MM.1S (cell line): ENCODE measurements around the gene HACE1.

Source experiments
- DNase-seq: peaks from one replicate; pipeline ENCODE4 v3.0.0-alpha.2; 2015
- H2AFZ ChIP-seq: fragments of 300-600 bp; sonication (generic); 2 replicates; pipeline ENCODE4 v1.6.0; 2016; ENCODE audit warnings: antibody characterized with exemption, low read length
- H3F3A ChIP-seq: fragments of 300-600 bp; sonication (generic); 2 replicates; pipeline ENCODE4 v1.6.1; 2016; ENCODE audit warnings: mild to moderate bottlenecking, antibody characterized with exemption, low read length, moderate library complexity, mixed read lengths; ENCODE audit not compliant: insufficient read depth
- H3K27ac ChIP-seq: fragments of 300-600 bp; sonication (generic); 2 replicates; pipeline ENCODE4 v1.5.1; 2016; ENCODE audit warnings: mild to moderate bottlenecking, low read length
- H3K27me3 ChIP-seq: fragments of 300-600 bp; sonication (generic); replicated peaks from 2 replicates; pipeline ENCODE4 v1.6.0; 2016; ENCODE audit warnings: low read length; ENCODE audit not compliant: insufficient read depth
- H3K36me3 ChIP-seq: fragments of 300-600 bp; sonication (generic); replicated peaks from 2 replicates; pipeline ENCODE4 v1.6.1; 2016; ENCODE audit warnings: mild to moderate bottlenecking, low read length, mixed read lengths; ENCODE audit not compliant: insufficient read depth
- H3K4me1 ChIP-seq: fragments of 300-600 bp; sonication (generic); 2 replicates; pipeline ENCODE4 v1.6.1; 2016; ENCODE audit warnings: low read length, mixed read lengths
- H3K4me2 ChIP-seq: fragments of 300-600 bp; sonication (generic); 2 replicates; pipeline ENCODE4 v1.6.0; 2016; ENCODE audit warnings: low read depth, low read length
- H3K4me3 ChIP-seq: fragments of 300-600 bp; sonication (generic); 2 replicates; pipeline ENCODE4 v1.5.1; 2016; ENCODE audit warnings: low read length, mixed read lengths
- H3K79me2 ChIP-seq: fragments of 300-600 bp; sonication (generic); 2 replicates; pipeline ENCODE4 v1.6.1; 2016; ENCODE audit warnings: mixed run types, low read length, mixed read lengths
- H3K9ac ChIP-seq: fragments of 300-600 bp; sonication (generic); 2 replicates; pipeline ENCODE4 v1.6.1; 2016; ENCODE audit warnings: low read length, mixed read lengths
- H3K9me2 ChIP-seq: fragments of 300-600 bp; sonication (generic); replicated peaks from 2 replicates; pipeline ENCODE4 v1.6.1; 2016; ENCODE audit warnings: mild to moderate bottlenecking, low read length, mixed read lengths; ENCODE audit not compliant: insufficient read depth
- H3K9me3 ChIP-seq: fragments of 300-600 bp; sonication (generic); replicated peaks from 2 replicates; pipeline ENCODE4 v1.6.1; 2016; ENCODE audit warnings: mild to moderate bottlenecking, low read length, mixed read lengths; ENCODE audit not compliant: insufficient read depth
- H4K20me1 ChIP-seq: fragments of 300-600 bp; sonication (generic); 2 replicates; pipeline ENCODE4 v1.6.1; 2016; ENCODE audit warnings: mild to moderate bottlenecking, low read length, moderate library complexity, mixed read lengths; ENCODE audit not compliant: insufficient read depth
- CTCF ChIP-seq: fragments of 300-600 bp; sonication (generic); IDR thresholded peaks from 2 replicates; pipeline ENCODE4 v1.5.1; 2016; ENCODE audit warnings: antibody characterized with exemption, low read length, mixed read lengths
- EZH2 ChIP-seq: fragments of 300-600 bp; sonication (generic); optimal IDR thresholded peaks from 2 replicates; pipeline ENCODE3; 2017; ENCODE audit warnings: low read depth, mild to moderate bottlenecking, antibody characterized with exemption, low read length, mixed read lengths
- EZH2phosphoT487 ChIP-seq: fragments of 300-600 bp; sonication (generic); IDR thresholded peaks from 2 replicates; pipeline ENCODE4 v1.6.1; 2018; ENCODE audit warnings: antibody characterized with exemption, low read length

HACE1 gene

DNA sequence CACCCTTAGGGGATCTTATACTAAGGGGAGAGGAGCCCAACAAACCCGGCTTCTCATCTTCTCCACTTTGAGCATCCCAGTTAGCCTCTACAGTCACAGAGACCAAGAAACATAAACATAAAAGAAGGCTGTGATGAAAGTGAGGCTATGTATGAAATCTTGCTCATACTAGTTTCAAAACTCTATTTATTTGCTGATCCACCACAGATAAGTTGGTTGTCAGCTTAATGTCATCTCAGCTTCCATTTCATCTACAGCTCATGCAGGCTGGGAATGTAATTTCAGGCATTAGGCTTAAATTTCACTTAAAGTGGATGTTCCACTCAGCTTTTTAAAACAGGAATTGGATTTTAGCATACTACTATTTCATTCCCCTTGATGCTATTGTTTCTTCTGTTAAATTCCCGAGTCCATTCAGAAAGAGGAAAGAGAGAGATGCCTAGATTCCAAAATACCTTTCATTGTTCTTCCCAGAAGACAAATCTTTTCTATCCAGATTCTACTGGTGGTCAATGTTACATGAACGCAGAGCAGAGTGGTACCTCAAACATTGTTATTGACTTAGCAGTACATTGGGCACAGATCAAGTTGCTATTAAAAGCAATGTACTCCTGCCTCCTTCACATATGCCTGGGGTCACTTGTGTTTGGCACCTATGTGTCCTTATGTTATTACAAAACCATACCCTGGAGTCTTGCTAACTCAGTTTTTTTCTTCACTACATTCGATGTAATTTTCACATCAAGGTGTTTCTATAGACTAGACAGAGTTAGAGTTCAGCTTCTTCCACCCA, 149.0 kb downstream of the HACE1 start:
- Histone ChIP-seq H3K9ac (no peak overlapping the region), H2AFZ (no peak overlapping the region), H3K4me2 (no peak overlapping the region), H3K79me2 (no peaks in the 10 kb centered on the region), H3K9me2 (no peaks in the 10 kb centered on the region), H4K20me1 (no peaks in the 10 kb centered on the region), H3K9me3 (no peaks in the 10 kb centered on the region), H3K27ac (no peak overlapping the region), H3K4me3 (no peak overlapping the region), H3K36me3 (no peaks in the 10 kb centered on the region), H3K4me1 (no peaks in the 10 kb centered on the region), H3F3A (no peaks in the 10 kb centered on the region), H3K27me3 (no peaks in the 10 kb centered on the region)
- no peak for DNase-seq
- no peak for TF ChIP-seq EZH2phosphoT487
- TF ChIP-seq CTCF = no peak
- TF ChIP-seq EZH2 = no peak

GRCh38 chr6:104705916-104706442, 153.7 kb downstream of the HACE1 start:
- TF ChIP-seq EZH2phosphoT487 (no peak), EZH2 (no peak), CTCF (no peak)
- Histone ChIP-seq H3K4me2 (no peak overlapping the region), H2AFZ (no peak overlapping the region), H3K36me3 (no peaks in the 10 kb centered on the region), H3K9me3 (no peaks in the 10 kb centered on the region), H3K4me3 (no peak overlapping the region), H3K27me3 (no peaks in the 10 kb centered on the region), H3K4me1 (peaks cover 7% of the 10 kb centered on the region), H3K79me2 (no peaks in the 10 kb centered on the region), H4K20me1 (no peaks in the 10 kb centered on the region), H3F3A (no peaks in the 10 kb centered on the region), H3K27ac (no peak overlapping the region), H3K9me2 (no peaks in the 10 kb centered on the region), H3K9ac (no peak overlapping the region)
- no peak for DNase-seq

DNA sequence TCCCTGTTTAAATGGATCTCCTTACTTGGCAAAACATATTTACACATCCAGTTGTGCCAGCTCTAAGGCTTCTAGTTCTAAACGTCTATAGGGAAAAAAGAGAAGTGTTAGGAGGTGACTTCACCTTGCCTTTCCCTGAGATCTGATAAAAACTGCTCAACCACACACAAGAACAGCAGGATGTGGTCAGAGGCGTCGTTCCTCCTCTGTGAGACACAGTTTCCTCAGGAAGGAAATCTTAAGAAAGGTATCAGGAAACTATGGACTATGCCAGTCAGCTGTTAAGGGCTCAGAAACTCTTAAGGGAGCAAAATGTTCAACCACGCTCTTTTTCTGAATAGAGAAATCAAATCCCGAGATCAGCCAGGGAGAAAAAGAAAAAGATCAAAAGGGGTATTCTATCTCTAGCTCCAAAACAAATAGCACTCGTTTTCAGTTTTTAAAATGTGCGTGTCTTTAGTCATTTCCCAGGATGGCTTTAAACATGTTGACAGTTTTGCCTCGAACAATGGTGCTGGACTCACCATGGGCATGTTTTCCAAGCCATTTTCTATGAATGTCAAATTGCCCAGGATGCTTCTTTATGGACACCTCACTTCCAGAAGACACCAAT, 154.5 kb downstream of the HACE1 start:
- H3K79me2 ChIP-seq = no peaks in the 10 kb centered on the region
- H4K20me1 ChIP-seq = no peaks in the 10 kb centered on the region
- H3K36me3 ChIP-seq = no peaks in the 10 kb centered on the region
- H3K4me3 ChIP-seq = no peak overlapping the region
- DNase-seq = peak; percentile 15
- no peaks in the 10 kb centered on the region for H3F3A ChIP-seq
- H3K9me2 ChIP-seq = no peaks in the 10 kb centered on the region
- peak overlapping the region; percentile 16; the same call in 1 of the 2 replicates for H3K4me2 ChIP-seq
- peaks cover 7% of the 10 kb centered on the region for H3K4me1 ChIP-seq
- no peaks in the 10 kb centered on the region for H3K9me3 ChIP-seq
- no peaks in the 10 kb centered on the region for H3K27me3 ChIP-seq
- no peak for TF ChIP-seq EZH2
- no peak for TF ChIP-seq EZH2phosphoT487
- TF ChIP-seq CTCF = no peak
- no peak overlapping the region for H3K27ac ChIP-seq
- H2AFZ ChIP-seq = no peak overlapping the region
- H3K9ac ChIP-seq = no peak overlapping the region
